ENCODE results near the gene GORAB.

- TF ChIP-seq CTCF (IDR thresholded peaks at IDR 0.05) (no peak), POLR2AphosphoS5 (IDR thresholded peaks at IDR 0.05) (no peak), EP300 (IDR thresholded peaks at IDR 0.05) (no peak), POLR2A (IDR thresholded peaks at IDR 0.05) (no peak)
These were observed 48.9 kb upstream of the GORAB start for GRCh38 chr1:170483051-170483450.
